ACC112 (cell line): ENCODE data around the gene C2orf72.

Experiments used
- H2AFZ ChIP-seq: fragments of 200-600 bp; sonication (generic); one replicate; pipeline ENCODE4 v1.6.0; 2017; ENCODE audit warnings: antibody characterized with exemption, low read length; ENCODE audit not compliant: unreplicated experiment
- H3K27ac ChIP-seq: fragments of 200-600 bp; sonication (generic); 2 replicates; pipeline ENCODE4 v1.5.1; 2014; ENCODE audit warnings: low read depth, mild to moderate bottlenecking, antibody characterized with exemption, low read length, moderate library complexity
- H3K27me3 ChIP-seq: fragments of 200-600 bp; sonication (generic); 2 replicates; pipeline ENCODE4 v1.6.1; 2014; ENCODE audit warnings: mild to moderate bottlenecking, antibody characterized with exemption, low read length, moderate library complexity, mixed read lengths; ENCODE audit not compliant: insufficient read depth
- H3K36me3 ChIP-seq: fragments of 200-600 bp; sonication (generic); 2 replicates; pipeline ENCODE4 v1.6.1; 2016; ENCODE audit warnings: mild to moderate bottlenecking, antibody characterized with exemption, low read length, moderate library complexity, mixed read lengths; ENCODE audit not compliant: insufficient read depth
- H3K4me1 ChIP-seq: fragments of 200-600 bp; sonication (generic); one replicate; pipeline ENCODE4 v1.6.1; 2016; ENCODE audit warnings: low read length, mixed read lengths; ENCODE audit not compliant: insufficient read depth, unreplicated experiment, control insufficient read depth
- H3K4me3 ChIP-seq: fragments of 200-600 bp; sonication (generic); 2 replicates; pipeline ENCODE4 v1.5.1; 2014; ENCODE audit warnings: mild to moderate bottlenecking, low read depth, low read length
- H3K79me2 ChIP-seq: fragments of 200-600 bp; sonication (generic); one replicate; pipeline ENCODE4 v1.6.0; 2016; ENCODE audit warnings: low read length; ENCODE audit not compliant: control insufficient read depth, unreplicated experiment, insufficient read depth

Gene C2orf72

DNA sequence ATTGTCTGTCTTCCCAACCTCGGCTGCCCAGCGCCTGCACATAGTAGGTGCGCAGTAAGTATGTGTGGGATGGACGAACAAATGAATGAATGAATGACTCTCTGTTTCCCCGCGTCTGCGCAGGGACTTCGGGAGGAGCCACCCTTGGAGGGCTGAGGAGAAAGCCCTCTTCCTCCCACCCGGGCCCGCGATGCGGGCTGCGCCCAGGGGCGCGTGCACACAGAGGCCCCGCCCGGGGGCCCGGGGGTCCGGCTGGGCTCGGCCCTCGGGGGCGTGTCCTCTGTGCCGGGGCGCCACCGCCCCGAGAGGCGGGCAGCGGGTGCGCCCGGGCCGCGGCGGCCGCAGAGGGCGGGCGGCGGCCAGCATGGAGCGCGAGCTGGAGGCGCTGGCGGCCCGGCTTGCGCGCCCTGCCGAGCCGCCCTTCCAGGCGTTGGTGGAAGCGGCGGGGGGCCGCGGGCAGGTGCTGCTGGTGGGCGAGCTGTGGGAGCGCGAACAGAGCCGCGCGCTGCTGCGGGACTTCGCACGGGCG lies at the start of gene C2orf72:
C2orf72 (plus strand) TSS at position 322 of the 529 bp plus-strand sequence; CDS start at position 365, 43 bp downstream.
- peak within 1 kb of the TSS; percentile 70 for H3K4me3 ChIP-seq
- peaks cover 81% of the 10 kb centered on the region for H3K27me3 ChIP-seq
- H2AFZ ChIP-seq: peak within 1 kb of the TSS; percentile 54
- no peaks in the 10 kb centered on the region for H3K36me3 ChIP-seq
- no peak within 1 kb of the TSS for H3K27ac ChIP-seq
- H3K4me1 ChIP-seq: no peaks in the 10 kb centered on the region
- no peaks in the 10 kb centered on the region for H3K79me2 ChIP-seq

DNA sequence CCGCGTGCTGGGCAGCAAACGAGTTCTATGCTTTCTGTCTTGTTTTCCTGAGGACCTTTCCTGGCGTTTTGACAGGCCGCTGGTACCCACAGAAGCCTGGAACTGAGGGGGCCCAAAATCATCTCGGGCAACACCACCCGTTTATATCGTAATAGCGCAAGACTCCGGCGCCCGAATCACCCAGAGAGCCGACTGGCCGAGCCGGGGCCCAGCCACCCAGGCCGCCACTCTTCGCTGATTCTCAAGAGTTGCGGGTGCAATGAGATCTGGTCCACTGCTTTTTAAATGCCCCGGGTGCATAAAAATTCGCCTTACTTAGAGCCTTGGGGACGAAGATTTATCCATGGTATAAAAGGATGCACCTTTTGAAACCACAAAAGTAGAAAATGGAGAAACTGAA lies 47.6 kb upstream of the C2orf72 start:
- Histone ChIP-seq H3K4me1 (no peaks in the 10 kb centered on the region), H3K36me3 (no peaks in the 10 kb centered on the region), H2AFZ (no peak overlapping the region), H3K27ac (no peak overlapping the region), H3K4me3 (no peak overlapping the region), H3K79me2 (no peaks in the 10 kb centered on the region), H3K27me3 (peaks cover 50% of the 10 kb centered on the region)

DNA sequence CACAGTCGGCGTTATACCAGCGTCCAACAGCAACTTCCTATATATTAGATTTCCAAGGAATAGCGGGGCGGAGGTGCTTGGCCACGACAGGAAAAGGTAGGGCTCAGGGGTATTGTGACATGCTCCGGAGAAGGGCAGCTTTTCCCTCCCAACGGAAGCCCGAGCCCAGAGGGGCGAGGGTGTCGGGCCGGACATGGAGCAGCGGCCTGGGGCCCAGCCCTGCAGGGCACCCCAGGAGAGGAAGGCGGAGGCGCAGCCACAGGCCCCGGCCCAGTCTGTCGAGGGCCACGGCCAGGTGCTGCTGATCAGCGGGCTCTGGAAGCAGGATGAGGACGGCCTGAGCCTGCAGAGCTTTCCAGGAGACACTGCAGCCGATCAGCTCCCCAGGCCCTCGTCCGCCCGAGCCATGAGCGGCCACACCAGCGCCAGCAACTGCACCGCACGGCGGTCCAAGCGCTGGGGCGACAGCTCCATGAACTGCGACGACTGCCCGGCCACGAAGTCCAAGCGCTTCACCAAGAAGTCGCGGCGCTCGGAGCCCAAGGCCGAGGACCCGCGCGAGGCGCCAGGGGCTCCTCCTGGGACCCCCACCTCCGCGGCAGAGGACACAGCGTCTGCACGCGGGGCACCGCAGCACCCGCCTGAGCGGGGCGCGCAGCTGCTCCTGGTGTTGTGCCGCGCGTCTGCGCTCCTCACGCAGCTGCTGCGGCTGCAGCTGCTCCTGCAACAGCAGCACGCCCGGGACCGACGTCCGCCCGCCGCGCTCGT lies 47.0 kb upstream of the C2orf72 start:
- H3K79me2 ChIP-seq: no peaks in the 10 kb centered on the region
- no peak overlapping the region for H3K27ac ChIP-seq
- no peak overlapping the region for H3K4me3 ChIP-seq
- H3K27me3 ChIP-seq: peaks cover 54% of the 10 kb centered on the region
- H3K36me3 ChIP-seq: no peaks in the 10 kb centered on the region
- H3K4me1 ChIP-seq: no peaks in the 10 kb centered on the region
- H2AFZ ChIP-seq: no peak overlapping the region

DNA sequence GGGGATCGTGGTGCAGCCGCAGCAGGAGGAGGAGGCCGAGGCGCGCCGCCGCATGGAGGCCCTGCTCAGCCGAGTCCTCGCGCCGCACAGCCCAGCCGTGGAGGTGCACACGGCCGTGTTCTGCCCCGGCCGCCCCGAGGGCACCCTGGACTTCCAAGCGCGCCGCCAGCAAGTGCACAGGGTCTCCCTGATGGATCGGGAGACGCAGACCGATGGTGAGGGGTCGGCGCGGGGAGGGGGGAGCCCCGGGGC lies 46.5 kb upstream of the C2orf72 start:
- H3K79me2 ChIP-seq: no peaks in the 10 kb centered on the region
- H3K27me3 ChIP-seq: peaks cover 59% of the 10 kb centered on the region
- no peak overlapping the region for H3K4me3 ChIP-seq
- H3K36me3 ChIP-seq: no peaks in the 10 kb centered on the region
- H3K27ac ChIP-seq: no peak overlapping the region
- no peaks in the 10 kb centered on the region for H3K4me1 ChIP-seq
- no peak overlapping the region for H2AFZ ChIP-seq

DNA sequence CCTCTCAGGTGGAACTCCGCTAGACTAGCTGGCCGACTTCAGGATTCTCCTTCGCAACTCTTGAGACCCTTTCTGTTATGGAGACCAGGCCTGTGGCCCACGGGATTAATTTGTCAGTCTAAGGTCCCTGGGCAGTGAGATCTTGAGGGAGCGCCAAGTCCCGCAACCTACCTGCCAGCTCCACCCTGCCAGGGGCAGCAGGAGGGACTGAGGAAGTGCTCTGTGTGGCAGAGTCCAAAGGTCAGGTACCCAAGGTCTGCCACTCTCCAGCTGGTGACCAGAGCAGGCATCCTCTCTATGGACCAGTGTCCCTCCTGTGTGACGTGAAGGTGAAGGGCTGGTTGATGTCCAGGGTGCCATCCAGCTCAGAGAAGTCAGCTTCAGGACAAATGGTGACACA lies 45.7 kb upstream of the C2orf72 start:
- no peak overlapping the region for H2AFZ ChIP-seq
- H3K4me1 ChIP-seq: no peaks in the 10 kb centered on the region
- peaks cover 67% of the 10 kb centered on the region for H3K27me3 ChIP-seq

DNA sequence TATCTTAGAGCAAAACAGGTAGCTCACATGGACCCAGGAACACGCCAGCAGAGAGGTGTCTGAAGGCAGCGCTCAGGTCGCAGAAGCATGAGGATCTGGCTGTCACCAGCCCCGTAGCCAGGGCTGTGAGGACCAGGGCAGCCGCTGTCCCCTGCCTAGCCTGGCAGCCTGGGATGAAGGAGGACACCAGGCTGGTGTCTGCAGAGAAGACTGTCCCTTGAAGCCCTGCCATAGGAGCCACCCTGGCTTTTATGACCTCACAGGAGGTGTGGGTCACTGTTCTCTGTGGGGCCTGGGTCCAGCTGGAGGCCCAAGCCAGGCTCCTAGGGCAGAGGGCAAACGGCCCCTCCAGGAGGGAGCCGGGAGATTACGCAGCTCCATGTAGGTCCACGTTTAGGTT lies 41.5 kb upstream of the C2orf72 start, which contains the start of gene SPATA3:
SPATA3 (plus strand) TSS at position 301 of the 400 bp plus-strand sequence. CDS start 113 bp downstream, outside the sequence.
- no peaks in the 10 kb centered on the region for H3K79me2 ChIP-seq
- peaks cover 94% of the 10 kb centered on the region for H3K27me3 ChIP-seq
- H3K36me3 ChIP-seq: no peaks in the 10 kb centered on the region
- no peaks in the 10 kb centered on the region for H3K4me1 ChIP-seq
- H3K4me3 ChIP-seq: no peak within 1 kb of the TSS
- H3K27ac ChIP-seq: no peak within 1 kb of the TSS
- H2AFZ ChIP-seq: no peak within 1 kb of the TSS

More for the DNA sequence above, 45.7 kb upstream of the C2orf72 start:
- no peak overlapping the region for H3K27ac ChIP-seq
- H3K36me3 ChIP-seq: no peaks in the 10 kb centered on the region
- H3K4me3 ChIP-seq: no peak overlapping the region
- H3K79me2 ChIP-seq: no peaks in the 10 kb centered on the region

DNA sequence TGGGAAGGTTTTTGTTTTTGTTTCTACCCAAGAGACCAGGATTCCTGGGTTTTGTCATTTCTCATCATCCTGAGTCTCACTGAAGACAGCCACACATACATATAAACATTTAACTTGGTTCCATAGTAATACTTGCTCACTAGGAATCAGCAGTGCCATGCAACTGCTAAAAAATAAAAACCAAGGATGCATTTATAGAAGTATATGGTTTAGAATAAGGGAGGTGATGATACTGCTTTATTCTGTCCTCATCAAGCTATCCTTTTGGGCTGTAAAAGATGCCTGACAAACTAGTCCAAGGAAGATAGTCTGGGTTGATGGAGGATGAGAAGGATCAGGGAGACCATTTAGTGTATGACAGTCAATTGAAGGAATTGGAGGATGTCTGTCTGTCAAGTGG lies 40.7 kb upstream of the C2orf72 start:
- H3K27me3 ChIP-seq: peaks cover 94% of the 10 kb centered on the region
- H3K36me3 ChIP-seq: no peaks in the 10 kb centered on the region
- H3K27ac ChIP-seq: no peak overlapping the region
- H3K79me2 ChIP-seq: no peaks in the 10 kb centered on the region
- no peaks in the 10 kb centered on the region for H3K4me1 ChIP-seq
- no peak overlapping the region for H3K4me3 ChIP-seq
- no peak overlapping the region for H2AFZ ChIP-seq

DNA sequence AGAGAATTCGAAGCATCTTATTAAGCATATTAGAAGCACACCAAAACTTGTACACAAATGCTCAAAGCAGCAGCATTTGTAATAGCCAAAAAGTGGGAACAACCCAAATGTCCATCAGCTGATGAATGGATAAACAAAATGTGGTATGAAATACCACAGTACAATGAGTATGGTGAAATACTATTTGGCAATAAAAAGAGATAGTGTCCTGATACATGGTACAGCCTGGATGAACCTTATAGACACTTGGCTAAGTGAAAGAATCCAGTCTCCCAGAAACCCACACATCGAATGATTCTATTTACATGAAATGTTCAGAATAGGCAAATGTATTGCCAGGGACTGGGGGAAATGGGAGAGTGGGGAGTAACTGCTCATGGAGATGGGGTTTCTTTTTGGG lies 38.4 kb upstream of the C2orf72 start:
- Histone ChIP-seq H3K36me3 (no peaks in the 10 kb centered on the region), H3K79me2 (no peaks in the 10 kb centered on the region), H3K27me3 (peaks cover 95% of the 10 kb centered on the region), H3K4me1 (no peaks in the 10 kb centered on the region), H3K4me3 (no peak overlapping the region), H2AFZ (no peak overlapping the region), H3K27ac (no peak overlapping the region)

DNA sequence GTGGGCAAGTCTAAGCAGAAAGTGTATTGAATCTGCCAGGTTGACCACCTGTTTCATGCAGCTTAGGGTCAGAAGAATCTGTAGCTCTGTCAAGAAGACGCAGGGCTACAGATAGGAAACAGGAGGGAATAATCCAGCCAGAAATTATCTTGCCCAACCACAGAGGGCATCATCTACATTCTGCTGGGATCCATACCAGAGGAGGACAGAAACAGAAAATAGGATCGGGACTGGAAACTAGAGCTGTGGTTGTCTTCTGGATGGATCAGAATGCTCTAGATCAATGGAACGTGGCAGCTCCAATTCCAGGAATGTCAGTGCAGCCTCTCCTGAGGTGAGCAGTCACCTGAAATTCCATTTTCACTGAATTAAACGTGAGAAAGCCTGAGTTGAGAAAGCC lies 37.8 kb upstream of the C2orf72 start:
- no peak overlapping the region for H3K27ac ChIP-seq
- H3K4me1 ChIP-seq: no peaks in the 10 kb centered on the region
- no peaks in the 10 kb centered on the region for H3K36me3 ChIP-seq
- H3K4me3 ChIP-seq: no peak overlapping the region
- H2AFZ ChIP-seq: no peak overlapping the region
- H3K27me3 ChIP-seq: peaks cover 93% of the 10 kb centered on the region
- no peaks in the 10 kb centered on the region for H3K79me2 ChIP-seq

DNA sequence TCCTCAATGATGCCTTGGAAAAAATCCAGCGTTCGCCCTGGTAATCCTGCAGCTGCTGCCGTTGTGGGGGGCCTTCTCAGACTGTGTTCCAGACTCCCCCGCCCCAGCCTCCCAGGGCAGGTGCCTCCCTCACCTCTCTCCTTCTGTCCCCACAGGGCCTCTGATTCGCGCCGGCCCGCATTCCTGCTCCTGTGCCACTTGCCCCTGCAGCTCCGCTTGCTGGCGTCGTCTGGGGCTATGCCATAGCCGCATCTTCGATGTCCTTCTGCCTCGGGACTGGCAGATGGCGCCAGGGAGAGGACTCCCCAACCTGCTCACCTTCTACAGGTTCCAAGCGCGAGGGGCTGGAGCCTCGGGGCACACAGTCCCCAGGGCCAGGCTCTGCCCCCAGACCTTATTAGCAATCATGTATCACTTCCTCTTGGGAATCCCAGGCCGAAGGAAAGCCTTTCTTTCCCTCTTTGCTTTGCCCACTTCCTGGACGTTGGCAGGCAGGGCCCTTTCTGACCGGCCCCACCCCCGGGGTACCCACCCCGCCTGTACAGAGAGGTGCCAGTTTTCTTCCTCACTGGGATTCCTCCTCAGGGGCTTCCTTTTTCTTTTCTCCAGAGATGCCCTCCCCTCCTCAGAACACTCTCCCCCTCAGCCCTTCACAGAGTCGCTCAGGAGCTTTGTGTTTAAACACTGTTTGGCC lies 37.0 kb upstream of the C2orf72 start:
- peaks cover 87% of the 10 kb centered on the region for H3K27me3 ChIP-seq
- H2AFZ ChIP-seq: no peak overlapping the region
- H3K4me1 ChIP-seq: no peaks in the 10 kb centered on the region
- H3K4me3 ChIP-seq: no peak overlapping the region
- H3K36me3 ChIP-seq: no peaks in the 10 kb centered on the region
- no peak overlapping the region for H3K27ac ChIP-seq
- H3K79me2 ChIP-seq: no peaks in the 10 kb centered on the region

DNA sequence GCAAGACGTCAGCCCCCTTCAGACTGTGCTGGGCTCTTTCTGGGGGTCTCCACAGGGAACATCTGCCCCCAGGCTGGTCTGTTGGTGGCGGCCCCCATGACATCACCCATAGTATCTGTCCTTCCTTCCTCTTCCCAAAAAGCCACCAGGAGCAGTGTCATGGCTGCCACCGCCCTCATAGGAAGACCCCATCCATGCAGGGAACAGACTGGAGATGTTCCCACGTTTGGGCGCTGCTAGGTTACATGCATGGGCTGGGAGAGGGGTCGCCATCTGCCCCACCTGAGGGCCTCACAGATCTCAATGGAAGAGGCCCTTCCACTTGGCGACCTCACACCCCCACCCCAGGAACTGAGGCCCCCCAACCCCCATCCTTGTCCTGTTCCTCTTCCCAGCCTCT lies 36.3 kb upstream of the C2orf72 start:
- no peaks in the 10 kb centered on the region for H3K79me2 ChIP-seq
- H2AFZ ChIP-seq: no peak overlapping the region
- H3K36me3 ChIP-seq: no peaks in the 10 kb centered on the region
- H3K27me3 ChIP-seq: peaks cover 80% of the 10 kb centered on the region
- H3K4me3 ChIP-seq: no peak overlapping the region
- H3K4me1 ChIP-seq: no peaks in the 10 kb centered on the region
- H3K27ac ChIP-seq: no peak overlapping the region
